Panc1 (cell line): ENCODE data around the gene TANC1. TPM values are rescaled to one million over a fixed set of nuclear protein-coding genes. Genes with fewer than 3 reads are reported as not detected.

Experiments
- ATAC-seq: fragments of 200-7000 bp; cut with Tn5 transposase; 2 replicates; pipeline ENCODE4 v1.9.1; 2020; ENCODE audit warnings: mild to moderate bottlenecking, moderate library complexity
- BruUV-seq: library from RNA; stranded (reverse); fragments of 400-500 nt; replicated peaks from 2 replicates; lab custom pipeline; 2021; lab: Mats Ljungman, UMichigan
- CTCF ChIA-PET: fragments of 300-600 bp; sonication (Branson Sonifier 250); formaldehyde crosslinking; loops from one replicate; lab custom pipeline; 2022; ENCODE audit warnings: antibody characterized with exemption; lab: Charles Lee
- POLR2A ChIA-PET: fragments of 300-600 bp; sonication (Branson Sonifier 250); formaldehyde crosslinking; loops from one replicate; lab custom pipeline; 2022; ENCODE audit warnings: antibody characterized with exemption; lab: Charles Lee
- DNase-seq: peaks from one replicate; pipeline ENCODE4 v3.0.0-alpha.2; 2010; ENCODE audit warnings: low read depth, low spot score
- H3K27ac ChIP-seq: 2 replicates; pipeline ENCODE4 v1.5.1; 2011; ENCODE audit warnings: mild to moderate bottlenecking, low read length, inconsistent platforms
- H3K27me3 ChIP-seq: fragments of 200-500 bp; sonication (Bioruptor generic); 2 replicates; pipeline ENCODE4 v1.6.0; 2014; ENCODE audit warnings: low read length, inconsistent platforms; ENCODE audit not compliant: control insufficient read depth, insufficient read depth
- H3K36me3 ChIP-seq: fragments of 200-500 bp; sonication (Bioruptor generic); 2 replicates; pipeline ENCODE4 v1.5.1; 2014; ENCODE audit warnings: inconsistent platforms, mild to moderate bottlenecking, low read length, moderate library complexity; ENCODE audit not compliant: control insufficient read depth, insufficient read depth
- H3K4me1 ChIP-seq: 2 replicates; pipeline ENCODE4 v1.5.1; 2011; ENCODE audit warnings: inconsistent platforms, mild to moderate bottlenecking, low read length, moderate library complexity; ENCODE audit not compliant: control insufficient read depth, insufficient read depth
- H3K4me3 ChIP-seq, 2 experiments: 2 replicates each; pipeline ENCODE4 v1.5.1; 2011 to 2012; ENCODE audit warnings: low read depth in 2 of 2, low read length in 2 of 2, mild to moderate bottlenecking in 2 of 2, inconsistent platforms in 1 of 2, moderate library complexity in 1 of 2
- H3K9me3 ChIP-seq: fragments of 200-500 bp; sonication (Bioruptor generic); 2 replicates; pipeline ENCODE4 v1.5.1; 2014; ENCODE audit warnings: low read depth, mild to moderate bottlenecking, inconsistent platforms, low read length, moderate library complexity; ENCODE audit not compliant: control insufficient read depth, insufficient read depth
- POLR2AphosphoS5 ChIP-seq: IDR thresholded peaks from 2 replicates; pipeline ENCODE4 v1.6.1; 2012; ENCODE audit warnings: mild to moderate bottlenecking, low read depth, low read length, moderate library complexity
- SIN3A ChIP-seq: IDR thresholded peaks from 2 replicates; pipeline ENCODE4 v1.6.1; 2012; ENCODE audit warnings: low read depth, mild to moderate bottlenecking, low read length, moderate library complexity, borderline replicate concordance; ENCODE audit not compliant: insufficient read depth
- TCF7L2 ChIP-seq: IDR thresholded peaks from 2 replicates; pipeline ENCODE4 v1.6.1; 2011; ENCODE audit warnings: mild to moderate bottlenecking, low read depth, low read length, inconsistent platforms
- in situ Hi-C: cut with HindIII; loops from 2 replicates; pipeline ENCODE4 v1.10.0; 2016; ENCODE audit warnings: low sequenced_read_pairs, low pct_unique_long_range_greater_than_20kb
- intact Hi-C: fragments of 100-400 bp; cut with micrococcal nuclease; formaldehyde crosslinking; loops from one replicate; pipeline ENCODE4 v1.10.0; 2022; ENCODE audit not compliant: unreplicated experiment
- total RNA-seq: library from RNA; stranded (reverse); gene quantifications from one replicate; pipeline ENCODE4 v1.2.1, GENCODE V29; 2021; ENCODE audit not compliant: unreplicated experiment
- TF ChIP-seq, protein P1 (sequence below): fragments of 450-650 bp; IDR thresholded peaks from 2 replicates; pipeline ENCODE4 v1.5.1; 2017; ENCODE audit warnings: mild to moderate bottlenecking
- TF ChIP-seq, protein P2 (sequence below), 2 experiments: IDR thresholded peaks; 2 replicates each; pipeline ENCODE4 v1.6.1; 2011 to 2012; ENCODE audit warnings: low read depth in 2 of 2, control low read depth in 1 of 2, low read length in 1 of 2, mild to moderate bottlenecking in 1 of 2, moderate library complexity in 1 of 2; ENCODE audit not compliant: insufficient read depth in 1 of 2

The TANC1 gene
- total RNA-seq, 1 experiment from 2014 or later, result 44.3 TPM

DNA sequence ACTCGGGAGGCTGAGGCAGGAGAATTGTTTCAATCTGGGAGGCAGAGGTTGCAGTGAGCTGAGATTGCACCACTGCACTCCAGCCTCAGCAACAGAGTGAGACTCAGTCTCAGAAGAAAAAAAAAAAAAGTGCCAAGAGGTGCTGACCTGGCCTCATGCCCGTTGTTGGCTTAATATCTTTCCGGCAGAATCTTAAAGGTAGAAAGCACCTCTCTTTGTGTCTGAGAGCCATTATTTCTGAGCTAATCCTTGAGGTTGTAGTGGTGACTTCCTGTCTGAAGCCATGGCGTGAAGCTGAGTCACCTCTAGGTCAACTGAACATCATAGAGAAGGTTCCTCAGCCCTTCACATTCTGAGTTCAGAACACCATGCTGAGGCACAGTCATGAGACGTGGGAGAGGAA lies 257.6 kb downstream of the TANC1 start:
- BruUV-seq, result no TSS peak
- ChIA-PET POLR2A (interaction anchor here (0.7 kb wide), 1 partner anchor 573 kb away, joined by 3 read pairs; no protein-coding TSS in a partner anchor), CTCF (no interaction called here)

GRCh38 chr2:159226608-159227385 lies 258.4 kb downstream of the TANC1 start:
- ChIA-PET POLR2A (interaction anchor here (0.7 kb wide), 1 partner anchor 572 kb away, joined by 3 read pairs; no protein-coding TSS in a partner anchor), CTCF (no interaction called here)
- TF ChIP-seq, protein P1, sequence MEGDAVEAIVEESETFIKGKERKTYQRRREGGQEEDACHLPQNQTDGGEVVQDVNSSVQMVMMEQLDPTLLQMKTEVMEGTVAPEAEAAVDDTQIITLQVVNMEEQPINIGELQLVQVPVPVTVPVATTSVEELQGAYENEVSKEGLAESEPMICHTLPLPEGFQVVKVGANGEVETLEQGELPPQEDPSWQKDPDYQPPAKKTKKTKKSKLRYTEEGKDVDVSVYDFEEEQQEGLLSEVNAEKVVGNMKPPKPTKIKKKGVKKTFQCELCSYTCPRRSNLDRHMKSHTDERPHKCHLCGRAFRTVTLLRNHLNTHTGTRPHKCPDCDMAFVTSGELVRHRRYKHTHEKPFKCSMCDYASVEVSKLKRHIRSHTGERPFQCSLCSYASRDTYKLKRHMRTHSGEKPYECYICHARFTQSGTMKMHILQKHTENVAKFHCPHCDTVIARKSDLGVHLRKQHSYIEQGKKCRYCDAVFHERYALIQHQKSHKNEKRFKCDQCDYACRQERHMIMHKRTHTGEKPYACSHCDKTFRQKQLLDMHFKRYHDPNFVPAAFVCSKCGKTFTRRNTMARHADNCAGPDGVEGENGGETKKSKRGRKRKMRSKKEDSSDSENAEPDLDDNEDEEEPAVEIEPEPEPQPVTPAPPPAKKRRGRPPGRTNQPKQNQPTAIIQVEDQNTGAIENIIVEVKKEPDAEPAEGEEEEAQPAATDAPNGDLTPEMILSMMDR, result no peak
- no peak for TF ChIP-seq SIN3A
- TF ChIP-seq TCF7L2, result no peak
- no peak for TF ChIP-seq POLR2AphosphoS5
- TF ChIP-seq, protein P2, sequence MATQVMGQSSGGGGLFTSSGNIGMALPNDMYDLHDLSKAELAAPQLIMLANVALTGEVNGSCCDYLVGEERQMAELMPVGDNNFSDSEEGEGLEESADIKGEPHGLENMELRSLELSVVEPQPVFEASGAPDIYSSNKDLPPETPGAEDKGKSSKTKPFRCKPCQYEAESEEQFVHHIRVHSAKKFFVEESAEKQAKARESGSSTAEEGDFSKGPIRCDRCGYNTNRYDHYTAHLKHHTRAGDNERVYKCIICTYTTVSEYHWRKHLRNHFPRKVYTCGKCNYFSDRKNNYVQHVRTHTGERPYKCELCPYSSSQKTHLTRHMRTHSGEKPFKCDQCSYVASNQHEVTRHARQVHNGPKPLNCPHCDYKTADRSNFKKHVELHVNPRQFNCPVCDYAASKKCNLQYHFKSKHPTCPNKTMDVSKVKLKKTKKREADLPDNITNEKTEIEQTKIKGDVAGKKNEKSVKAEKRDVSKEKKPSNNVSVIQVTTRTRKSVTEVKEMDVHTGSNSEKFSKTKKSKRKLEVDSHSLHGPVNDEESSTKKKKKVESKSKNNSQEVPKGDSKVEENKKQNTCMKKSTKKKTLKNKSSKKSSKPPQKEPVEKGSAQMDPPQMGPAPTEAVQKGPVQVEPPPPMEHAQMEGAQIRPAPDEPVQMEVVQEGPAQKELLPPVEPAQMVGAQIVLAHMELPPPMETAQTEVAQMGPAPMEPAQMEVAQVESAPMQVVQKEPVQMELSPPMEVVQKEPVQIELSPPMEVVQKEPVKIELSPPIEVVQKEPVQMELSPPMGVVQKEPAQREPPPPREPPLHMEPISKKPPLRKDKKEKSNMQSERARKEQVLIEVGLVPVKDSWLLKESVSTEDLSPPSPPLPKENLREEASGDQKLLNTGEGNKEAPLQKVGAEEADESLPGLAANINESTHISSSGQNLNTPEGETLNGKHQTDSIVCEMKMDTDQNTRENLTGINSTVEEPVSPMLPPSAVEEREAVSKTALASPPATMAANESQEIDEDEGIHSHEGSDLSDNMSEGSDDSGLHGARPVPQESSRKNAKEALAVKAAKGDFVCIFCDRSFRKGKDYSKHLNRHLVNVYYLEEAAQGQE (IDR thresholded peaks at IDR 0.05; ENCODE audit: insufficient read depth in 1 of 2, low read depth in 2 of 2, low read length in 1 of 2), result no peak
- no TSS peak for BruUV-seq
- Histone ChIP-seq H3K4me3 (no peak overlapping the region), H3K4me1 (no peaks in the 10 kb centered on the region), H3K27me3 (no peaks in the 10 kb centered on the region), H3K36me3 (peaks cover 7% of the 10 kb centered on the region), H3K27ac (no peak overlapping the region), H3K9me3 (no peaks in the 10 kb centered on the region)
- no peak for DNase-seq
- no peak for ATAC-seq
- in situ Hi-C loops (no loop called here), intact Hi-C loops (no loop called here)

More for the DNA sequence above, 257.6 kb downstream of the TANC1 start:
- no peak overlapping the region for H3K4me3 ChIP-seq
- DNase-seq, result peak; percentile 33
- TF ChIP-seq TCF7L2, result no peak
- TF ChIP-seq, protein P1, result no peak
- H3K27ac ChIP-seq, result no peak overlapping the region
- intact Hi-C loops, result no loop called here
- in situ Hi-C loops, result no loop called here
- no peaks in the 10 kb centered on the region for H3K27me3 ChIP-seq
- peaks cover 5% of the 10 kb centered on the region for H3K36me3 ChIP-seq
- H3K9me3 ChIP-seq, result no peaks in the 10 kb centered on the region
- no peaks in the 10 kb centered on the region for H3K4me1 ChIP-seq
- peak; percentile 60; the same call in 1 of the 2 replicates for ATAC-seq
